K562 (cell line): ENCODE results near the gene ZNF516. TPM values are rescaled to one million over a fixed set of nuclear protein-coding genes. Genes with fewer than 3 reads are reported as not detected.
A peak's percentile ranks its signal among the peaks of the same experiment; 100 is the strongest.

ENCODE experiments used
- ATAC-seq: fragments of 200-7000 bp; cut with Tn5 transposase; 3 replicates; pipeline ENCODE4 v1.9.1; 2020; ENCODE audit warnings: moderate library complexity
- BruUV-seq: library from RNA; stranded (reverse); fragments of 400-500 nt; replicated peaks from 2 replicates; lab custom pipeline; 2021; lab: Mats Ljungman, UMichigan
- CTCF ChIA-PET: fragments of 300-600 bp; formaldehyde crosslinking; extraction: SDS; loops from one replicate; lab custom pipeline; 2021; ENCODE audit warnings: low intra/inter-chr PET ratio; lab: Yijun Ruan, JAX
- POLR2A ChIA-PET: fragments of 300-600, 350-650 bp; sonication (Branson Sonifier 250); formaldehyde crosslinking; extraction: SDS; loops from one replicate; lab custom pipeline; 2021; ENCODE audit warnings: antibody characterized with exemption, inconsistent platforms; lab: Yijun Ruan, JAX
- DNase-seq, 4 experiments: peaks; one replicate each; pipeline versions ENCODE4 v3.0.0 to v3.0.0-alpha.2; 2011 to 2018; ENCODE audit warnings: low spot score in 3 of 4, mixed read lengths in 3 of 4; ENCODE audit errors: extremely low read depth in 1 of 4
- FAIRE-seq: peaks from 2 replicates; lab custom pipeline; 2011; peaks lifted over from hg19 to GRCh38; lab: Jason Lieb, UNC
- H2AFZ ChIP-seq: 2 replicates; pipeline ENCODE4 v1.6.0; 2011; ENCODE audit warnings: low read depth, low read length, control low read depth, inconsistent platforms
- H3K27ac ChIP-seq: fragments of 200-600 bp; 3 replicates; pipeline ENCODE4 v1.8.0; 2011; ENCODE audit warnings: low read depth, mild to moderate bottlenecking, control low read depth, inconsistent platforms, low read length, moderate library complexity, mixed read lengths; ENCODE audit errors: extremely low read depth
- H3K27me3 ChIP-seq, 2 experiments: fragments of 300-600 bp in 1 of 2; 2 replicates in 1 of 2; 3 replicates in 1 of 2; pipeline versions ENCODE4 v1.6.0 to v1.8.0; 2011; ENCODE audit warnings: inconsistent platforms in 2 of 2, low read length in 2 of 2, mild to moderate bottlenecking in 1 of 2, mixed read lengths in 1 of 2, moderate library complexity in 1 of 2; ENCODE audit not compliant: control insufficient read depth in 2 of 2, insufficient read depth in 2 of 2
- H3K36me3 ChIP-seq: fragments of 300-600 bp; 3 replicates; pipeline ENCODE4 v1.8.0; 2011; ENCODE audit warnings: mild to moderate bottlenecking, low read length, inconsistent platforms; ENCODE audit not compliant: control insufficient read depth, insufficient read depth
- H3K4me1 ChIP-seq, 2 experiments: fragments of 200-600 bp in 1 of 2; replicated peaks in 1 of 2; 2 replicates in 1 of 2; 3 replicates in 1 of 2; pipeline versions ENCODE4 v1.5.1 to v1.8.0; 2011; ENCODE audit warnings: inconsistent platforms in 2 of 2, low read length in 2 of 2, mild to moderate bottlenecking in 1 of 2, mixed read lengths in 1 of 2, moderate library complexity in 1 of 2; ENCODE audit not compliant: control insufficient read depth in 2 of 2, insufficient read depth in 2 of 2
- H3K4me2 ChIP-seq: 2 replicates; pipeline ENCODE4 v1.6.1; 2011; ENCODE audit warnings: low read length, control low read depth, inconsistent platforms, mixed read lengths; ENCODE audit not compliant: insufficient read depth
- H3K4me3 ChIP-seq: fragments of 200-600 bp; sonication (generic), shearing (Covaris generic); 2 replicates; pipeline ENCODE4 v1.5.1; 2016; ENCODE audit warnings: control low read depth, inconsistent platforms
- H3K79me2 ChIP-seq: fragments of 200-600 bp; 3 replicates; pipeline ENCODE4 v1.8.0; 2011; ENCODE audit warnings: low read length, inconsistent platforms; ENCODE audit not compliant: control insufficient read depth, insufficient read depth
- H3K9ac ChIP-seq, 2 experiments: 2 replicates each; pipeline versions ENCODE4 v1.6.0 to v1.6.1; 2011; ENCODE audit warnings: low read depth in 2 of 2, low read length in 2 of 2, control low read depth in 1 of 2, inconsistent platforms in 1 of 2, mild to moderate bottlenecking in 1 of 2, mixed read lengths in 1 of 2; ENCODE audit not compliant: insufficient read depth in 1 of 2
- H3K9me1 ChIP-seq: one replicate; pipeline ENCODE4 v1.6.0; 2011; ENCODE audit warnings: inconsistent platforms, mild to moderate bottlenecking, low read length, moderate library complexity; ENCODE audit not compliant: control insufficient read depth, insufficient read depth
- H3K9me3 ChIP-seq: replicated peaks from 2 replicates; pipeline ENCODE4 v1.5.1; 2011; ENCODE audit warnings: low read depth, low read length, inconsistent platforms; ENCODE audit not compliant: control insufficient read depth, insufficient read depth
- H4K20me1 ChIP-seq: replicated peaks from 2 replicates; pipeline ENCODE4 v1.6.1; 2011; ENCODE audit warnings: low read length, inconsistent platforms, mixed read lengths; ENCODE audit not compliant: control insufficient read depth, insufficient read depth
- CEBPB ChIP-seq: fragments of 450-650 bp; IDR thresholded peaks from 2 replicates; pipeline ENCODE4 v1.6.1; 2016; ENCODE audit warnings: missing genetic modification characterization, missing compliant biosample characterization
- EWSR1 ChIP-seq: fragments of 450-650 bp; IDR thresholded peaks from 2 replicates; pipeline ENCODE4 v1.6.1; 2018; ENCODE audit warnings: borderline replicate concordance, mild to moderate bottlenecking, low read depth, moderate library complexity; ENCODE audit not compliant: partially characterized antibody
- FUS ChIP-seq: fragments of 200-400 bp; formaldehyde crosslinking; optimal IDR thresholded peaks from 2 replicates; pipeline ENCODE3; 2017; ENCODE audit warnings: low read depth, low read length
- GTF2A2 ChIP-seq: IDR thresholded peaks from 2 replicates; pipeline ENCODE4 v1.6.1; 2016; ENCODE audit warnings: mild to moderate bottlenecking, missing genetic modification characterization, missing compliant biosample characterization
- HSF4 ChIP-seq: fragments of 250-450 bp; sonication (Bioruptor Pico); IDR thresholded peaks from 2 replicates; pipeline ENCODE4 v2.1.2; 2022; ENCODE audit warnings: mild to moderate bottlenecking, moderate library complexity, borderline replicate concordance
- JUND ChIP-seq, 2 experiments: IDR thresholded peaks; 2 replicates in 1 of 2; 3 replicates in 1 of 2; pipeline ENCODE4 v1.6.1; 2011; ENCODE audit warnings: borderline replicate concordance in 2 of 2, low read depth in 2 of 2, low read length in 2 of 2, improper control_type of control experiment in 1 of 2, missing biosample characterization in 1 of 2, missing genetic modification characterization in 1 of 2, missing genetic modification reagents in 1 of 2
- LCOR ChIP-seq: sonication (generic); formaldehyde crosslinking; IDR thresholded peaks from 2 replicates; pipeline ENCODE4 v1.8.0; 2022; ENCODE audit warnings: mild to moderate bottlenecking, missing genetic modification reagents
- LEF1 ChIP-seq: fragments of 450-650 bp; IDR thresholded peaks from 2 replicates; pipeline ENCODE4 v1.6.1; 2016; ENCODE audit warnings: mild to moderate bottlenecking
- NBN ChIP-seq: fragments of 450-650 bp; IDR thresholded peaks from 2 replicates; pipeline ENCODE4 v1.6.1; 2016; ENCODE audit warnings: low read depth, mild to moderate bottlenecking
- PTBP1 ChIP-seq: fragments of 200-400 bp; formaldehyde crosslinking; IDR thresholded peaks from 2 replicates; pipeline ENCODE4 v1.6.1; 2017; ENCODE audit warnings: low read depth, low read length
- RBM14 ChIP-seq: fragments of 200-400 bp; formaldehyde crosslinking; IDR thresholded peaks from 2 replicates; pipeline ENCODE4 v1.6.1; 2018; ENCODE audit warnings: low read depth, mild to moderate bottlenecking, low read length, moderate library complexity, borderline replicate concordance; ENCODE audit not compliant: insufficient read depth
- RBM25 ChIP-seq: fragments of 200-400 bp; formaldehyde crosslinking; IDR thresholded peaks from 2 replicates; pipeline ENCODE4 v1.6.1; 2018; ENCODE audit warnings: low read length, low read depth, moderate library complexity; ENCODE audit not compliant: severe bottlenecking
- SAFB2 ChIP-seq: fragments of 200-400 bp; formaldehyde crosslinking; IDR thresholded peaks from 2 replicates; pipeline ENCODE4 v1.6.1; 2018; ENCODE audit warnings: borderline replicate concordance, low read length, low read depth, moderate library complexity; ENCODE audit not compliant: severe bottlenecking
- SMARCA4 ChIP-seq: fragments of 450-650 bp; IDR thresholded peaks from 2 replicates; pipeline ENCODE4 v1.6.1; 2016
- U2AF2 ChIP-seq: fragments of 200-400 bp; formaldehyde crosslinking; optimal IDR thresholded peaks from 2 replicates; pipeline ENCODE3; 2017; ENCODE audit warnings: low read depth, mild to moderate bottlenecking, low read length
- ZNF766 ChIP-seq: fragments of 200-800 bp; sonication (Bioruptor generic); conservative IDR thresholded peaks from 2 replicates; pipeline ENCODE4 v1.6.1; 2016; ENCODE audit warnings: missing genetic modification characterization, missing compliant biosample characterization
- WGBS: fragments of 100-300 bp; shearing (Covaris generic); methylation state at CpG from one replicate; pipeline ENCODE4 v1.1.6; 2016; ENCODE audit warnings: low coverage, mixed read lengths; ENCODE audit not compliant: insufficient coverage; ENCODE audit errors: missing lambda C conversion rate; 5-methylcytosine and 5-hydroxymethylcytosine counted together
- in situ Hi-C: fragments of 300-500 bp; cut with MboI; formaldehyde crosslinking; loops from 4 replicates; pipeline ENCODE4 v1.15.0; 2018; ENCODE audit warnings: inconsistent platforms, mixed read lengths
- intact Hi-C: fragments of 100-400 bp; cut with micrococcal nuclease; formaldehyde crosslinking; loops from 2 replicates; pipeline ENCODE4 v1.14.2; 2022
- polyA plus RNA-seq, 8 experiments: library from polyadenylated mRNA; depleted of rRNA in 4 of 8; stranded (reverse) in 5 of 8; unstranded in 3 of 8; fragments of >200 nt; fragmentation: Nextera tagmentation in 2 of 8; fragmentation: Illumina TruSeq in 1 of 8; extraction: Ambion mirVana in 2 of 8; extraction: Trizol in 1 of 8; gene quantifications; 2 replicates each; pipeline versions ENCODE4 v1.2.1 to v1.2.3, GENCODE V29; 2011 to 2014; ENCODE audit warnings: inconsistent platforms in 1 of 8, missing spikeins in 1 of 8
- total RNA-seq, 7 experiments: library from RNA; depleted of rRNA in 6 of 7; stranded (reverse); fragments of >200 nt in 6 of 7; fragmentation: Illumina TruSeq in 2 of 7; extraction: Trizol in 2 of 7; gene quantifications; 2 replicates each; pipeline versions ENCODE4 v1.2.1 to v1.2.3, GENCODE V29; 2011 to 2021; ENCODE audit warnings: low replicate concordance in 1 of 7
- TF ChIP-seq, protein P1 (sequence below): sonication (generic); formaldehyde crosslinking; IDR thresholded peaks from 2 replicates; pipeline ENCODE4 v1.8.1; 2023; ENCODE audit warnings: mild to moderate bottlenecking, missing genetic modification reagents
- TF ChIP-seq, protein P2 (sequence below): fragments of 250-450 bp; sonication (Bioruptor Pico); IDR thresholded peaks from 2 replicates; pipeline ENCODE4 v1.8.0; 2022; ENCODE audit warnings: moderate library complexity, mild to moderate bottlenecking, inconsistent platforms

Gene ZNF516
- total and polyA plus RNA-seq, 9 of the 15 experiments (the other 6 are each of a cell fraction or from before 2014, with no cell fraction given): 0.04 to 0.20 (median 0.08) TPM; not detected in 3

- H3K4me2 ChIP-seq: peak overlapping the region; percentile 55
- peak overlapping the region; percentile 67; the same call in 1 of the 2 replicates for H2AFZ ChIP-seq
- H3K4me1 ChIP-seq: peaks cover 0 to 5% of the 10 kb centered on the region in 2 experiments; a peak in 2 of 5 replicates
- ChIA-PET CTCF (no interaction called here), POLR2A (no interaction called here)
- H4K20me1 ChIP-seq: no peaks in the 10 kb centered on the region
- no peak overlapping the region for H3K9ac ChIP-seq
- H3K9me1 ChIP-seq: no peaks in the 10 kb centered on the region
- H3K27ac ChIP-seq: peak overlapping the region; percentile 28; the same call in 1 of the 3 replicates
- DNase-seq (peak in 2 of 4 experiments; percentile 25 to 29), ATAC-seq (peak; percentile 32; the same call in 1 of the 3 replicates), FAIRE-seq (no peak)
- H3K79me2 ChIP-seq: no peaks in the 10 kb centered on the region
- BruUV-seq: no TSS peak
- H3K4me3 ChIP-seq: peak overlapping the region; percentile 20; the same call in 1 of the 2 replicates
- H3K36me3 ChIP-seq: no peaks in the 10 kb centered on the region
- no peaks in the 10 kb centered on the region for H3K9me3 ChIP-seq
- WGBS: 5% methylated on average over 15 of the region's 16 CpGs
- in situ Hi-C loops (no loop called here), intact Hi-C loops (no loop called here)
- peaks cover 0 to 4% of the 10 kb centered on the region in 2 experiments; a peak in 3 of 5 replicates for H3K27me3 ChIP-seq
- TF ChIP-seq, protein P1, sequence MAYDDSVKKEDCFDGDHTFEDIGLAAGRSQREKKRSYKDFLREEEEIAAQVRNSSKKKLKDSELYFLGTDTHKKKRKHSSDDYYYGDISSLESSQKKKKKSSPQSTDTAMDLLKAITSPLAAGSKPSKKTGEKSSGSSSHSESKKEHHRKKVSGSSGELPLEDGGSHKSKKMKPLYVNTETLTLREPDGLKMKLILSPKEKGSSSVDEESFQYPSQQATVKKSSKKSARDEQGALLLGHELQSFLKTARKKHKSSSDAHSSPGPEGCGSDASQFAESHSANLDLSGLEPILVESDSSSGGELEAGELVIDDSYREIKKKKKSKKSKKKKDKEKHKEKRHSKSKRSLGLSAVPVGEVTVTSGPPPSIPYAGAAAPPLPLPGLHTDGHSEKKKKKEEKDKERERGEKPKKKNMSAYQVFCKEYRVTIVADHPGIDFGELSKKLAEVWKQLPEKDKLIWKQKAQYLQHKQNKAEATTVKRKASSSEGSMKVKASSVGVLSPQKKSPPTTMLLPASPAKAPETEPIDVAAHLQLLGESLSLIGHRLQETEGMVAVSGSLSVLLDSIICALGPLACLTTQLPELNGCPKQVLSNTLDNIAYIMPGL (CRISPR knock-in tag): no peak
- TF ChIP-seq NBN: no peak
- TF ChIP-seq RBM14: no peak
- no peak for TF ChIP-seq LCOR (CRISPR knock-in tag)
- no peak for TF ChIP-seq GTF2A2 (tag)
- TF ChIP-seq, protein P2, sequence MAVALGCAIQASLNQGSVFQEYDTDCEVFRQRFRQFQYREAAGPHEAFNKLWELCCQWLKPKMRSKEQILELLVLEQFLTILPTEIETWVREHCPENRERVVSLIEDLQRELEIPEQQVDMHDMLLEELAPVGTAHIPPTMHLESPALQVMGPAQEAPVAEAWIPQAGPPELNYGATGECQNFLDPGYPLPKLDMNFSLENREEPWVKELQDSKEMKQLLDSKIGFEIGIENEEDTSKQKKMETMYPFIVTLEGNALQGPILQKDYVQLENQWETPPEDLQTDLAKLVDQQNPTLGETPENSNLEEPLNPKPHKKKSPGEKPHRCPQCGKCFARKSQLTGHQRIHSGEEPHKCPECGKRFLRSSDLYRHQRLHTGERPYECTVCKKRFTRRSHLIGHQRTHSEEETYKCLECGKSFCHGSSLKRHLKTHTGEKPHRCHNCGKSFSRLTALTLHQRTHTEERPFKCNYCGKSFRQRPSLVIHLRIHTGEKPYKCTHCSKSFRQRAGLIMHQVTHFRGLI: no peak
- peak; percentile 16; the same call in 1 of the 2 replicates for TF ChIP-seq JUND (IDR thresholded peaks at IDR 0.05; ENCODE audit: borderline replicate concordance, low read depth, low read length)
- 0 out of 3 replicates have a peak, but pooled peaks have one; percentile 27 for TF ChIP-seq JUND (tag; IDR thresholded peaks at IDR 0.05; ENCODE audit: borderline replicate concordance, low read depth, low read length)
- 0 out of 2 replicates have a peak, but pooled peaks have one; percentile 42 for TF ChIP-seq SMARCA4
- TF ChIP-seq U2AF2: no peak
- TF ChIP-seq SAFB2: no peak
- 0 out of 2 replicates have a peak, but pooled peaks have one; percentile 16 for TF ChIP-seq LEF1
- no peak for TF ChIP-seq PTBP1
- TF ChIP-seq HSF4: no peak
- TF ChIP-seq RBM25: no peak
- no peak for TF ChIP-seq FUS
- no peak for TF ChIP-seq EWSR1
- TF ChIP-seq CEBPB (tag): no peak
- no peak for TF ChIP-seq ZNF766 (CRISPR knock-in tag)
These were observed 18.1 kb downstream of the ZNF516 start for GRCh38 chr18:76476665-76477561.
